ENCODE results near the gene DPH7. TPM values are rescaled to one million over a fixed set of nuclear protein-coding genes. Genes with fewer than 3 reads are reported as not detected.

DPH7 gene
- total and polyA plus RNA-seq, 2 of the 8 experiments (the other 6 are each of a cell fraction or from before 2014, with no cell fraction given) = 44.6 to 45.5 TPM

GRCh38 chr9:137590123-137590468 lies 11.4 kb upstream of the DPH7 start:
- H4K20me1 ChIP-seq (replicated peaks in 1 of 2; ENCODE audit: control insufficient read depth in 1 of 2, insufficient read depth in 2 of 2, low read length in 2 of 2) = peaks cover 17 to 24% of the 10 kb centered on the region in 2 experiments
- H3K27ac ChIP-seq (ENCODE audit: low read depth, low read length) = no peak overlapping the region
- 7% methylated on average over 34 of the region's 61 CpGs; no CpG with 5 or more reads in 1 of the 2 experiments for WGBS, 2 experiments (ENCODE audit: extremely low coverage in 1 of 2, insufficient coverage in 1 of 2, insufficient read length in 1 of 2, insufficient replicate concordance in 2 of 2, low coverage in 1 of 2, low lambda C conversion rate in 2 of 2, missing lambda C conversion rate in 1 of 2)
- peak overlapping the region in 3 of 4 experiments; percentile 51 to 93 (median 70); a peak in 3 of 7 replicates for H3K9ac ChIP-seq (replicated peaks in 1 of 4; ENCODE audit: extremely low read depth in 1 of 4, low read depth in 3 of 4, low read length in 3 of 4)
- H2BK15ac ChIP-seq (ENCODE audit: low read length) = no peak overlapping the region
- DNase-seq (ENCODE audit: low read depth in 1 of 2, low spot score in 2 of 2) (no peak), FAIRE-seq (no peak)
- POLR2A ChIA-PET (ENCODE audit: partially characterized antibody) = interaction anchor here (1.2 to 6.2 kb wide), 5 partner anchors 9 to 77 kb away, joined by 3 to 45 read pairs (median 13); partner anchors contain the start of genes DPH7 and EHMT1
- H3K56ac ChIP-seq (replicated peaks; ENCODE audit: insufficient read length, low read depth, low read length) = no peak overlapping the region
- H3K36me3 ChIP-seq (ENCODE audit: control insufficient read depth in 2 of 4, insufficient read depth in 4 of 4, low read length in 3 of 4) = peaks cover 27 to 34% (median 29%) of the 10 kb centered on the region in 4 experiments
- no peak overlapping the region for H2BK12ac ChIP-seq (ENCODE audit: low read depth, low read length)
- H3K9me3 ChIP-seq (ENCODE audit: insufficient read depth in 2 of 2, low read depth in 1 of 2, low read length in 1 of 2) = no peaks in the 10 kb centered on the region
- no peak overlapping the region for H4K91ac ChIP-seq (replicated peaks; ENCODE audit: insufficient read length, low read length)
- peaks cover 0 to 7% (median 5%) of the 10 kb centered on the region in 4 experiments; a peak in 5 of 7 replicates for H3K4me1 ChIP-seq (replicated peaks in 1 of 4; ENCODE audit: control insufficient read depth in 3 of 4, insufficient read depth in 4 of 4, low read length in 3 of 4)
- peaks cover 0 to 22% of the 10 kb centered on the region in 2 experiments; a peak in 2 of 4 replicates for H3K79me2 ChIP-seq (ENCODE audit: control insufficient read depth in 1 of 2, insufficient read depth in 2 of 2, low read length in 2 of 2)
- H2BK20ac ChIP-seq (ENCODE audit: low read length) = no peak overlapping the region
- H3K79me1 ChIP-seq (ENCODE audit: low read depth, low read length) = peaks cover 21% of the 10 kb centered on the region
- H3K4ac ChIP-seq (replicated peaks; ENCODE audit: insufficient read length, low read depth, low read length) = no peak overlapping the region
- no peak overlapping the region for H4K8ac ChIP-seq (ENCODE audit: extremely low read depth, insufficient read depth, low read length)
- H3K14ac ChIP-seq (ENCODE audit: insufficient read length) = no peak overlapping the region
- H2BK120ac ChIP-seq (replicated peaks; ENCODE audit: low read depth, low read length) = no peak overlapping the region
- H3K23me2 ChIP-seq (ENCODE audit: low read depth, low read length) = peaks cover 8% of the 10 kb centered on the region; the same call in 1 of the 2 replicates
- H3K27me3 ChIP-seq (replicated peaks in 1 of 4; ENCODE audit: control insufficient read depth in 3 of 4, extremely low read depth in 1 of 4, insufficient read depth in 3 of 4, low read length in 3 of 4) = no peaks in the 10 kb centered on the region; a peak in 1 of 7 replicates
- H2BK5ac ChIP-seq (ENCODE audit: low read depth, low read length) = no peak overlapping the region
- peak overlapping the region; percentile 54 to 82 (median 82) for H3K4me3 ChIP-seq (ENCODE audit: extremely low read depth in 1 of 4, insufficient read depth in 2 of 4, low read depth in 3 of 4, low read length in 4 of 4)
- H3K18ac ChIP-seq (ENCODE audit: extremely low read depth, low read length) = no peak overlapping the region
- no peak overlapping the region for H2AFZ ChIP-seq (ENCODE audit: low read length)
- peak overlapping the region; percentile 13 to 91; a peak in 2 of 4 replicates for H3K4me2 ChIP-seq (ENCODE audit: insufficient read depth in 1 of 2, low read depth in 2 of 2, low read length in 2 of 2)
- H3K23ac ChIP-seq (ENCODE audit: insufficient read length) = no peak overlapping the region
- CTCF ChIA-PET (ENCODE audit: partially characterized antibody) = interaction anchor here (1.0 to 1.3 kb wide), 2 partner anchors 8 to 12 kb away, joined by 4 to 5 read pairs; no protein-coding TSS in a partner anchor
- H4K5ac ChIP-seq (ENCODE audit: insufficient read length, low read depth, low read length) = no peak overlapping the region
- no peak overlapping the region for H2AK5ac ChIP-seq (ENCODE audit: low read depth, low read length)
- TF ChIP-seq TAF7 (optimal IDR thresholded peaks at IDR 0.05; ENCODE audit: borderline replicate concordance, low read depth, low read length) (no peak), KDM5A (IDR thresholded peaks at IDR 0.05; ENCODE audit: low read length) (no peak), SIN3A (conservative IDR thresholded peaks at IDR 0.05 in 1 of 2, IDR thresholded peaks at IDR 0.05 in 1 of 2; ENCODE audit: low read depth in 1 of 2, low read length in 2 of 2) (0 out of 4 replicates have a peak, but pooled peaks of 1 of the 2 experiments have one; percentile 39), SAP30 (IDR thresholded peaks at IDR 0.05; ENCODE audit: insufficient read depth, insufficient replicate concordance, low read length) (no peak), CBX5 (IDR thresholded peaks at IDR 0.05; ENCODE audit: low read depth, low read length) (no peak)
